OCI-LY7 (cell line): ENCODE measurements around the gene IPO4.

Experiments
- EZH2phosphoT487 ChIP-seq: fragments of 200-600 bp; sonication (generic); IDR thresholded peaks from 2 replicates; pipeline ENCODE4 v1.6.1; 2018; ENCODE audit warnings: low read depth, borderline replicate concordance, mild to moderate bottlenecking, mixed run types, antibody characterized with exemption, low read length, moderate library complexity, mixed read lengths
- TF ChIP-seq, protein P1 (sequence below): fragments of 200-600 bp; sonication (generic); conservative IDR thresholded peaks from 2 replicates; pipeline ENCODE4 v1.5.1; 2014; ENCODE audit warnings: mild to moderate bottlenecking, antibody characterized with exemption, low read length, moderate library complexity, mixed read lengths

DNA sequence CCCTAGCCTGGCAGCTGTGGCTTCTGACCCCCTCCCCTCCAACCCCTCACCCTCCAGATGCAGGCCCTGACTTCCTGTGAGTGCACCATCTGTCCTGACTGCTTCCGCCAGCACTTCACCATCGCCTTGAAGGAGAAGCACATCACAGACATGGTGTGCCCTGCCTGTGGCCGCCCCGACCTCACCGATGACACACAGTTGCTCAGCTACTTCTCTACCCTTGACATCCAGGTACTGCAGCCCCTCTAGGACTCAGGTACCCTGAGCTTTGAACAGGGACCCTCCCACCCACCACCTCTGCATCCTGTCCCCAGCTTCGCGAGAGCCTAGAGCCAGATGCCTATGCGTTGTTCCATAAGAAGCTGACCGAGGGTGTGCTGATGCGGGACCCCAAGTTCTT is 33.5 kb downstream of the IPO4 start:
- TF ChIP-seq, protein P1, sequence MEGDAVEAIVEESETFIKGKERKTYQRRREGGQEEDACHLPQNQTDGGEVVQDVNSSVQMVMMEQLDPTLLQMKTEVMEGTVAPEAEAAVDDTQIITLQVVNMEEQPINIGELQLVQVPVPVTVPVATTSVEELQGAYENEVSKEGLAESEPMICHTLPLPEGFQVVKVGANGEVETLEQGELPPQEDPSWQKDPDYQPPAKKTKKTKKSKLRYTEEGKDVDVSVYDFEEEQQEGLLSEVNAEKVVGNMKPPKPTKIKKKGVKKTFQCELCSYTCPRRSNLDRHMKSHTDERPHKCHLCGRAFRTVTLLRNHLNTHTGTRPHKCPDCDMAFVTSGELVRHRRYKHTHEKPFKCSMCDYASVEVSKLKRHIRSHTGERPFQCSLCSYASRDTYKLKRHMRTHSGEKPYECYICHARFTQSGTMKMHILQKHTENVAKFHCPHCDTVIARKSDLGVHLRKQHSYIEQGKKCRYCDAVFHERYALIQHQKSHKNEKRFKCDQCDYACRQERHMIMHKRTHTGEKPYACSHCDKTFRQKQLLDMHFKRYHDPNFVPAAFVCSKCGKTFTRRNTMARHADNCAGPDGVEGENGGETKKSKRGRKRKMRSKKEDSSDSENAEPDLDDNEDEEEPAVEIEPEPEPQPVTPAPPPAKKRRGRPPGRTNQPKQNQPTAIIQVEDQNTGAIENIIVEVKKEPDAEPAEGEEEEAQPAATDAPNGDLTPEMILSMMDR, result no peak
- no peak for TF ChIP-seq EZH2phosphoT487
